Left ventricle myocardium inferior (tissue), 1 donor: ENCODE results near the gene P2RX2. TPM values are rescaled to one million over a fixed set of nuclear protein-coding genes. Genes with fewer than 3 reads are reported as not detected.

ENCODE experiments used
- DNase-seq: peaks from one replicate; pipeline ENCODE4 v3.0.0-alpha.2; 2020
- H3K27ac ChIP-seq: fragments of 200-600 bp; replicated peaks from 2 replicates; pipeline ENCODE4 v1.8.0; 2021
- H3K27me3 ChIP-seq: fragments of 200-600 bp; 2 replicates; pipeline ENCODE4 v1.8.0; 2021; ENCODE audit warnings: low read depth
- H3K36me3 ChIP-seq: fragments of 200-600 bp; 2 replicates; pipeline ENCODE4 v1.8.0; 2021
- H3K4me1 ChIP-seq: fragments of 200-600 bp; 2 replicates; pipeline ENCODE4 v1.8.0; 2021
- H3K4me3 ChIP-seq: fragments of 200-600 bp; 2 replicates; pipeline ENCODE4 v1.8.0; 2021; ENCODE audit warnings: mild to moderate bottlenecking, moderate library complexity
- H3K9me3 ChIP-seq: fragments of 200-600 bp; replicated peaks from 2 replicates; pipeline ENCODE4 v1.8.0; 2021
- CTCF ChIP-seq: fragments of 200-600 bp; IDR thresholded peaks from 2 replicates; pipeline ENCODE4 v1.8.0; 2021; ENCODE audit warnings: antibody characterized with exemption, mild to moderate bottlenecking, borderline replicate concordance
- intact Hi-C: fragments of 100-400 bp; cut with micrococcal nuclease; formaldehyde crosslinking; loops from one replicate; pipeline ENCODE4 v1.11.0; 2022
- total RNA-seq: library from RNA; stranded (reverse); fragmentation: NEBNext Ultra II Directional; extraction: Animal tissue kit (Norgen Biotek cat#: 25700); gene quantifications from one replicate; pipeline ENCODE4 v1.2.1, GENCODE V29; 2021
- donor health status: DM: no; HTN: yes; CAD: no; lungs with severe emphysema.

Gene P2RX2
- total RNA-seq, 1 donor from 2014 or later: not detected

GRCh38 chr12:132619386-132620112 lies 973 bp downstream of the P2RX2 start:
- H3K27ac ChIP-seq: no peak overlapping the region

GRCh38 chr12:132620113-132620898 lies 1.7 kb downstream of the P2RX2 start:
- H3K9me3 ChIP-seq: peaks cover 16% of the 10 kb centered on the region
- TF ChIP-seq CTCF: no peak
- no peak overlapping the region for H3K4me3 ChIP-seq
- no peak for DNase-seq
- no peak overlapping the region for H3K27ac ChIP-seq
- intact Hi-C loops: no loop called here
- peaks cover 18% of the 10 kb centered on the region for H3K36me3 ChIP-seq
- H3K27me3 ChIP-seq: peaks cover 60% of the 10 kb centered on the region
- H3K4me1 ChIP-seq: peaks cover 20% of the 10 kb centered on the region

More at GRCh38 chr12:132619386-132620112, 973 bp downstream of the P2RX2 start:
- intact Hi-C loops: loop anchor here (10.0 kb wide), 1 partner anchor 205 kb away; no protein-coding TSS in a partner anchor
- peaks cover 10% of the 10 kb centered on the region for H3K36me3 ChIP-seq
- H3K4me3 ChIP-seq: no peak overlapping the region
- peaks cover 22% of the 10 kb centered on the region for H3K4me1 ChIP-seq
- H3K27me3 ChIP-seq: peaks cover 66% of the 10 kb centered on the region
- no peak for DNase-seq
- peaks cover 16% of the 10 kb centered on the region for H3K9me3 ChIP-seq
- no peak for TF ChIP-seq CTCF

- intact Hi-C loops: no loop called here
- Histone ChIP-seq H3K4me1 (peaks cover 20% of the 10 kb centered on the region), H3K27me3 (peaks cover 52% of the 10 kb centered on the region), H3K9me3 (peaks cover 15% of the 10 kb centered on the region), H3K4me3 (no peak overlapping the region), H3K27ac (no peak overlapping the region), H3K36me3 (peaks cover 23% of the 10 kb centered on the region)
- no peak for DNase-seq
- TF ChIP-seq CTCF: no peak
These were observed 2.5 kb downstream of the P2RX2 start for GRCh38 chr12:132620899-132621656.

GRCh38 chr12:132621657-132622435 lies 3.3 kb downstream of the P2RX2 start:
- Histone ChIP-seq H3K27ac (no peak overlapping the region), H3K36me3 (peaks cover 23% of the 10 kb centered on the region), H3K27me3 (peaks cover 45% of the 10 kb centered on the region), H3K4me3 (no peak overlapping the region), H3K4me1 (peaks cover 20% of the 10 kb centered on the region), H3K9me3 (peaks cover 8% of the 10 kb centered on the region)
- intact Hi-C loops: no loop called here
- no peak for TF ChIP-seq CTCF
- DNase-seq: no peak
